ENCODE results near the gene RAB26.
A peak's percentile ranks its signal among the peaks of the same experiment; 100 is the strongest.

Gene RAB26

GRCh38 chr16:2181952-2182351 is 33.5 kb downstream of the RAB26 start:
- DNase-seq = no peak

- DNase-seq = no peak
Observed at GRCh38 chr16:2183671-2184070, 35.2 kb downstream of the RAB26 start.

- DNase-seq = no peak
Observed at GRCh38 chr16:2184346-2184745, 35.9 kb downstream of the RAB26 start.

- DNase-seq = no peak
Observed at GRCh38 chr16:2184962-2185361, 36.5 kb downstream of the RAB26 start.

DNA sequence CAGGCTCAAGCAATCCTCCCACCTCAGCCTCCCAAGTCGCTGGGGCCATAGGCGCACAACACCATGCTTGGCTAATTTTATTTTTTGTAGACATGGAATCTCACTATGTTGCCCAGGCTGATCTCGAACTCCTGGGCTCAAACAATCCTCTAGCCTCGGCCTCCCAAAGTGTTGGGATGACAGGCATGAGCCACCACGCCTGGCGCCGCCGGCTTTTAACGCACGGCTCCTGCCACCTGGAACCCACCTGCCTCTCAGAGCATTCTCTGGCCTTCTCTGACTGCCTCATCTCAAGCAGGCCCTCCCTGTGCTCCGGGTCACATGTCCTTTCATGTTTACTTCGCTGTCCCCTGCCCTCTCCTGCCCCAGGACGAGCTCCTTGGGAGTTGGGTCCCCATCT is 37.6 kb downstream of the RAB26 start:
- DNase-seq = no peak

DNA sequence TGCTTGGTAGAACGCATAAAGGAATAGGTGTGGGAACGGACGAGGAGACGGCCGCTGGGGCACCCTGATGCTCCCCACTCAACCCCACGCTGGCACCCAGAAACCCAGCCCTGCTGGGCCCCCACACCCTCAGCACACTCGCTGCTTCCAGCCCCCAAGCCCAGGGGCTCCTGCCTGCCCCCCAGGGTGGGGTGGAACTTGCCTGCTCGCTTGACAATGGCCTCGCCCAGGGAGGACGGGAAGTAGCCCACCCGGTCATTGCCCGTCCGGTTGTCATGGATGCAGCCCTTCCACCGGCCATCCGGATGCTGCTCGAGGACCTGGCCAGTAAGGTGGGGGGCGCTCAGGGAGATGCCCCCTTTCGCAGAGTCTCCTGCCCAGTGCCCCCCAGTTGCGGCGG is 38.1 kb downstream of the RAB26 start:
- DNase-seq = no peak

- DNase-seq = no peak
Observed at GRCh38 chr16:2187212-2187611, 38.8 kb downstream of the RAB26 start.

DNA sequence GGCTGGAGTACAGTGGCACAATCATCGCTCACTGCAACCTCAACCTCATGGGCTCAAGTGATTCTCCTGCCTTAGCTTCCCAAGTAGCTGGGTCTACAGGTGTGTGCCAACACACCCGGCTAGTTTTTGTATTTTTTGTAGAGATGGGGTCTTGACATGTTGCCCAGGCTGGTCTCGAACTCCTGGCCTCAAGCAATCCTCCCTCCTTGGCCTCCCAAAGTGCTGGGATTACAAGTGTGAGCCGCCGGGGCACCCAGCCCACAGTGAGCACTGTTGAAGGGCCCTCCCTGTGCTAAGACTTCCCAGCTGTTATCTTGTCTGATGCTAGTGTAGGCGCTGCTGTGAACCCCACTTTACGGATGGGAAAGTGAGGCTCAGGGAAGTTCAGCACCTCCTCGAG is 40.0 kb downstream of the RAB26 start:
- DNase-seq = no peak

GRCh38 chr16:2189252-2189893 is 40.9 kb downstream of the RAB26 start:
- no peak for DNase-seq

DNA sequence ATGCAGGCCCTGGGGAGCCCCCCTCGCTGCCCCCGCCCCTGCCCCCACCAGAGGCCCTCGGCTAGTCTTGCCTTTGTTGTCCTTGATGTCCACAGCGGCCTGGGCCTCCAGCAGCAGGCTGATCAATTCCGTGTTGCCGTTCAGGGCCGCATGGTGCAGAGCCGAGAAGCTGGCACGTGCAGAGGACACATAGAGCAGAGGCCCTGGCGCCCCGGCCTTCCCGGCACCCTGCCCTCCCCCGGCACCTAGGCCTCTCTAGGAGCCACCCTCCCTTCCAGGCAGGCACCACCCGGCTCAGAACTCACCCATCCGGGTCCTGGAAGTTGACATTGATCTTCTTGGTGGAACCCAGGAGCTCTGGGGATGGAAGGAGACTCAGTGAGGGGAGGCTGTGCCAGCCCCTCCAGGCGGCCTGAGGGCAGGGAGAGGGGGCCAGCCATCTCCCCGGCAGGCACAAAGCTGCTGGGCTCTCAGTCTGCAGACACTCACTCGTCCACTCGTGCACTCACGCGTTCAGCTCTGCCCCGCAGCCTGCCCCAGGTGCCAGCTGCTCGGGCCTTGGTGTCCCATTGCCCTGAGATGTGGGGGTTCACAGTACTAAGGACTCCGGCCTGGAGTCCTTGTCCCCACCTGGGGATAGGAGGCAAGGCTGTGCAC is 41.7 kb downstream of the RAB26 start:
- no peak for DNase-seq

DNA sequence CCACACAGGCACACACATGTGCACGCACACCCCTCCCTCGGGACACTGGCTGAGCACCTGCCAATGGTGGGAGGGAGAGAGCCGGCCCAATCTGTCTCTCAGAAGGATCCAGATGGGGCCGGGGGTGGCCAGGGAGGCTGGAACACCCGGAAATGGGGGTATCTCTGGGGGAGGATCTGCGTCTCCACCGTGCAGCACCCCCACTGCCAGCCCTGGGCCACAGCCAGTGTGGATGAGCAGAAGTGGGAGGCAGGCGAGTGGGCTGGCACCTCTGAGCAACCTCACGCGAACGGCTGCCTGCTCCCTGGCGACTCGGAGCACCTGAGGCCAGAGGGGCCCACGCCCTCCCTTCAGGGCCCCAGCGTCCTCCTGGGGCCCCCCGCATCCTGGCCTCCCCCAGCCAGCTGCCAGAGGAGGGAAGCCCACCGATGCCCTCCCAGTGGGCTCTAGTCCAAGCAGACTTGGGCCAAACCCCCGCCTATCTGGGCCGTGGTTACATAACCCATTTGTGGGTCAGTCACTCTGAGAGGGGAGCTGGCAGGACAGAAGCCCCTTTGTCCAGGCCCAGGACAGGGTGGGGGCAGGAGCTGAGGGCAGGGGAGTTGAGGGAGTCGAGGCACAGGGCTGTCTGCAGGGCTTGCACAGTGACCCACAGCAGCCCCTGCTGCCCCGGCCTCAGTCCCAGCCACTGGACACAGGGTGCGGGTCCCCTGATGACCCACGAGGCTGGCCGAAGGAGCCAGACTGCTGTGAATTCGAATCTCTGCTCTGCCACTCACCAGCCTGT is 42.4 kb downstream of the RAB26 start:
- peak; percentile 31 for DNase-seq

- no peak for DNase-seq
Observed at GRCh38 chr16:2191446-2191706, 43.0 kb downstream of the RAB26 start.

DNA sequence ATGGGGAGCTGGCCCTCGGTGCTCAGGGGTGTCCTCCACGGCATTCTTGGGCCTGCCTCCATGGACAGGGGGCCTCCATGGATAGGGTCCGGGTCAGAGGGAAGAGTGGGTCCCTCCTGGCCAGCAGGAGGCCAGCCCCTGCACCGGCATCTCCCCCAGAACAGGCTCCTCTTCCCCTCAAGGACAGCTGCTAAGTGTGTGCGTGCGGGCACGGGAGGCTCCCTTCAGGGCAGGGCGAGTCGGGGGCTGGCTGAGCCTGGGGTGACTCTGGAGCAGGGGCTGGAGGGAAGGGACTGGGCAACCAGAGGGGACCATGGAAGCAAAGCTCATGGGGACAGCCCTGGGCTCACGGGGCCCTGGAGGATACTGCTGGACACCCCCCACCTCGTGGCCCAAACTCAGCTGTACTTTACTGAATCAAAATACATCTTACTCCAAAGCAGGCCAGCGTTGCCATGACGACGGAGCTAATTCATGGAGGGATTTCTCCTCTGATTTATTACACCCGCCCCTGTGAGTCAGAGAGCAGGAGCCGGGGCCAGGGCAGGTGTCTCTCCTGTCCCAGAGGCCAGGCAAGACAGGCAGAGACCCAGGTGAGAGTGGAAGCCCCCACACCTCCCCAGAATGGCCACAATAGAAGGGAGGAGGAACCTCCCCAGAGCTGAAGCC is 45.9 kb downstream of the RAB26 start:
- peak; percentile 19 for DNase-seq

DNA sequence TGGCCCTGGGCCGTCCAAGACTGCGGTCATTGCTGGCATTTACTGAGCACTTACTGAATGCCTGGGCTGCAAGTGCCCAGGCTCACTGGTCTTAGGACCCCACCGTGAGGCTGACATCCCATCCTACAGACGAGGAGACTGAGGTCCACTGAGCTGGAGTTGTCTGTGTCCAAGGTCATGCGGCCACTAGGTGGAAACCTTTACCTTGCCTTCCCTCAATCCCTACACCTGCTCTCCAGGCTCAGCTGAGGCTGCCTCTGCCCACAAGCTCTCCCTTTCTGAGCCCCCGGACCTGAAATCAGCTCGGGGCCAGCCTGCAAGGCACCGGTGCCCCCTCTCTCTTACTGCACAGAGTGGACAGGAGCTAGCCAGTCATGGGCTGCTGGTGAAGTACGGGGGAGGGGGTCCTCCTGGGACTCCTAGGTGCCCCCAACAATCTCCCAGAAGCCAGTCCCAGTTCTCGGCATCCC is 46.5 kb downstream of the RAB26 start:
- peak; percentile 71 for DNase-seq

- no peak for DNase-seq
Observed at GRCh38 chr16:2195322-2196161, 47.1 kb downstream of the RAB26 start.

GRCh38 chr16:2196162-2196980 is 47.9 kb downstream of the RAB26 start, which contains the start of gene CASKIN1:
Gene CASKIN1 (minus strand): TSS chr16:2196605. CDS start chr16:2196432, 173 bp downstream.
- DNase-seq = peak; percentile 17

DNA sequence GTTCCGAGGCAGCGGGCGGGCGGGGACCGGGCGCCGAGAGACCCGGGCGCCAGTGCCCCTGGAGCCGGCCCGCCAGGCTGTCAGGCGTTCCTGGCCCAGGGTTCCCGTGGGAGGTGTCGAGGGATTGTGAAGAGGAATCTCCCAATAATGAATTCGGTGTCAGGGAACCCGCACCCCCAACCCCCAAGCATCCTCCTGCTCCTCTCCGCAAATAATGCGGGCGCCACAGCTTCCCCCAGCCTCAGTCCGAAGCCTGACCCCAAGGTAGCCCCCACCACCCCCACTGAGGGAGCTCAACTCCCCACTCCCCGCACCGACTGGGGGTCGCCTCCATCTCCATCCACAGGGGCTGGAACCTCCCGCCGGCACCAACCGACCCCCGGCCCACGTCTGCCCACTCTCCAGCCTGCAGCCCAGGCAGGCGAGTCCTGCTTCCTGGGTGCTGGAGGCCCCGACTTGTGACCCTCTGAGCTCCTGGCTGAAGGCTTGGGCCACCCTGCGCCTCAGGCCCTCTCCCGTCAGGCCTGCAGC is 48.6 kb downstream of the RAB26 start:
- no peak for DNase-seq

- no peak for DNase-seq
Observed at GRCh38 chr16:2197765-2198164, 49.3 kb downstream of the RAB26 start.

- no peak for DNase-seq
Observed at GRCh38 chr16:2198283-2198682, 49.9 kb downstream of the RAB26 start.

DNA sequence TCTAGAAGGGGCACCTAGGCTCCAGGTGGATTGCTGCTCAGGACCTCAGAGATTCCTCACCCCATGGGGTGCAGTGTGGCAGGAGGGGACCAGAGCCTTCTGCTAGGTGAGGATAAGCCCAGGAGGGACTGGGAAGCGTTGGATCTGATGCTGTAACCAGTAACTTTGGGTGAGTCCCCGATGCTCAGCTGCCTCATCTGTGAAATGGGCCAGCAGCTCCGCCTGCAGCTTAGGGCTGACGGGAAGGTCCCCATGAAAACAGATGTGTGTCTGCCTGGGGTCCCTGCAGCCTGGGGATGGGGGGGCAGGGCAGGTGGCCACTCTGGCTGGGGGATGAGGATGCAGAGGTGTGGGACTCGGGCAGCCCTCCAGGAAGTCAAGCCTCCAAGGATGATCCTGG is 50.7 kb downstream of the RAB26 start:
- no peak for DNase-seq

DNA sequence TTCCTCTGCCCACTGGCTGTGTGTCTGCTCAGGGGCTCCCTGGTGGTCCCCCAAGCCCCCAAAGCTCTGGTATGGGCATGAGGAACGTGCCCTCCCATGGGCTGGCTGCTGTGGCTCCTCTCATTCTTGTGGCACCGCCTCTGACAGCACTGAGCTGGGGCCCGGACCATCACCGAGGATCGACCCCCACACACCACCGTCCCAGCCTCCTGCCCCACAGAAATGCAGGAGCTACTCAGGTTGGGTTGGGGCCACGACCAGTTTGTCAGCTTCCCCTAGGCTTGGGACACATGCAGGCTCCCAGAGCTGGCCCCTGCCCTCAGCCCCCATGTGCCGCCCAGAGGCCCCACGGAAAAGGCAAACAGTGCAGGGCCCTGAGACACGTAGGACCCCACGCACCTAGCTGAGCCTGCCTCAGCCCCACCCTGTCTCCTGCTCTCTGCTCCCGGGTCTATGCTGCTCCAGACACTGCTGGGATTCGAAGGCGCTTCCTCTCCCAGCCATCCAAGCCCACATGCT is 51.3 kb downstream of the RAB26 start:
- no peak for DNase-seq
